GM19099 (cell line): ENCODE measurements around the gene CPNE2.

ENCODE experiments used
- POLR2A ChIP-seq: IDR thresholded peaks from 3 replicates; pipeline ENCODE4 v1.6.1; 2011; ENCODE audit warnings: low read depth; ENCODE audit not compliant: insufficient read length; ENCODE audit errors: extremely low read depth

CPNE2 gene

DNA sequence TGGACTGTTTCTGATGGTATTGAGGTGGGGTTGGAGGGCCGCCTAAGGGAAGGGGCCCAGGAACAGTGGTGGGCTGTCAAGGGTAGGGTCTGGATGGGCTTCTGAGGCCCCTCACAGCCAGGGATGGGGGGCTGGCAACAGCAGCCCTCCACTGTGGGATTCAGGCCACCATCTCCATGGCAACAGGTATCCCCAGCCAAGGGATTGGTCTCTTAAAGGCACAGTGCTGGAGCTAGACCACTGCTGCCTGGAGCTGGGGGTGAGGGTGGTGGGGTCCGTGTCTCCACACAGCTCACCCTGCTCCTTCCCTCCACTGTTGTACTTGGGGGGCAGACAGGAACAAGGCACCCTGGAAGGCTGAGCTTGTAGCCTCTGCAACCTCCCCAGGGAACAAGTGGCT is 51.6 kb downstream of the CPNE2 start:
- no peak for TF ChIP-seq POLR2A

DNA sequence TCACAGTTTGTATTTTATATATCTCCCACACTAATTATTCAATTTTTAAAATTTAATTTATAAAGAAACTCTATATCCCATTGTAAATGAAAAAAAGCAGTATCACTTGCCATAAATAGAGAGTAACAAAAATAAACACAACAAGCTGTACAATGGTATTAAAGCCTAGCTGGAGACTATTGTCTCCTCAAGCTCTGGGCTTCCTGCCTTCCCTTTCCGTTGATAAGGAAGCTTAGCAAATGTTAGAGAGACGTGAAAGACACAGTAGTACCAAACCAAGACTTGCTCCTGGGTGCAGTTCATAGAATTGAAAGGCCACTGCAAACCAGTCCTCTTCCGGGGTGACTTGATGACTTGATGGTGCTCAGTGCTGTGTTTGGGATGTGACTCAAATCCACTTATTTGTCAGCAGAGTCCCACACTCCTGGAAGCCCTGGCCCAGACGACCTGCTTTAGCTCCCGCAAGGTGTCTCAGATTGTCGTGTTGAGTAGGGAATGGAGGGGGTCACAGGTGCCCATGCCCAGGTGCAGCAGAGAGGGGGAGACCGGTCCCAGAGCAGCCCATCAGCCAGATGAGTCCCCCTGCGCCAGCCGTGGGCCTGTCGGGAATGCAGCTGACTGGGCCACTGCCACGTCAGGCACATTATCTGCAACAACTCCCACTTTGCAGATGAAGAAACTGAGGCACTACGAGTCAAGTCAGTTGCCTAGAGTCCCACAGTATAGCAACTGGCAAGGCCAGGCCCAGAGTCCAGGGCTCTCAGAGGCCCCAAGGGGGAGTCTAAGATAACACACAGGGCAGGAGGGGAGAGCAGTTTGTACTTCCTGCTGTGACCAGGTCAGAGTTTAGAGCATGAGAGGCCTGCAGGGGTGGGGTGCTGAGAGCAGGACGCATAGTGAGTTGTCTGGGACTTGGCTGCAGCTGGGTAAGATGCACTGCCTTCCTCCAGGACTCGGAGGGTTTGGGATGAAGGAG is 53.0 kb downstream of the CPNE2 start:
- no peak for TF ChIP-seq POLR2A

DNA sequence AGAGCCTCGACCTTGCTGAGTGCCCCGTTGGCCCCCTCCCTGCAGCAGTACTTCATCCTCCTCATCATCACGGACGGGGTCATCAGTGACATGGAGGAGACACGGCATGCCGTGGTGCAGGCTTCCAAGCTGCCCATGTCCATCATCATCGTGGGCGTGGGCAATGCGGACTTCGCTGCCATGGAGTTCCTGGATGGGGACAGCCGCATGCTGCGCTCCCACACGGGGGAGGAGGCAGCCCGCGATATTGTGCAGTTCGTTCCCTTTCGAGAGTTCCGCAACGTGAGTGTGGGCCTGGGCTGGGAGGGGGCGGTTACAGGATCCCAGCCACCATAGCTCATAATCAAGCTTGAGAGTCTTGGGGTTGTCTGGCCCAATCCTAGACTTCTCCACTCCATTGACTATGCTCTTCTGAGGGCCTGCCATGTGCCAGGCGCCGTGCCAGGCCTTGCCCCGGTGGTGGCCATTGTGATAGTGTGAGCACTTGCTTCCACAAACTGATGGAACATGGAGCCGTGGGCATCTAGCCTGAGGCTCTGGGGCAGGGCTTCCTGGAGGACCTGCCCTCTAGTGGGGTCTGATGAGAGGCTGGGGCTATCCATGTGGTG is 53.8 kb downstream of the CPNE2 start:
- no peak for TF ChIP-seq POLR2A

DNA sequence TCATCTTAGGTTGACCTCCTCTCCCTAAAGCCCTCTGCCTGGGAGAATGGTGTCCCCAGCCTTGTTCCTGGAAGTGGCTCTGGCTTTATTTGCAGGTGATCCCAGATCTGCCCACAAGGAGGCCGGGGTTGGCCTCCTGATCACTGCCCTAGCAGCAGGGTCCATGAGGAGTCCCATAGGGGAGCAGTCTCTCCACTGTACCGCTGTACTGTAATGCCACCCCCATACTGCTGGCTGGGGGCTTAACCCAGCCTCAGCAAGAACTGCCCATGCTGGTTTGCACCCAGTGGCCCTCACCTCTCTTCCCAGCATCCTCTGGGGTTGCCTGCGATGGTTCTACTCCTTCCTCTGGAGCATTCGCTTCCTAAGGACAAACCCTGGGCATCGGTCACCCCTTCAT is 54.4 kb downstream of the CPNE2 start:
- TF ChIP-seq POLR2A = no peak

DNA sequence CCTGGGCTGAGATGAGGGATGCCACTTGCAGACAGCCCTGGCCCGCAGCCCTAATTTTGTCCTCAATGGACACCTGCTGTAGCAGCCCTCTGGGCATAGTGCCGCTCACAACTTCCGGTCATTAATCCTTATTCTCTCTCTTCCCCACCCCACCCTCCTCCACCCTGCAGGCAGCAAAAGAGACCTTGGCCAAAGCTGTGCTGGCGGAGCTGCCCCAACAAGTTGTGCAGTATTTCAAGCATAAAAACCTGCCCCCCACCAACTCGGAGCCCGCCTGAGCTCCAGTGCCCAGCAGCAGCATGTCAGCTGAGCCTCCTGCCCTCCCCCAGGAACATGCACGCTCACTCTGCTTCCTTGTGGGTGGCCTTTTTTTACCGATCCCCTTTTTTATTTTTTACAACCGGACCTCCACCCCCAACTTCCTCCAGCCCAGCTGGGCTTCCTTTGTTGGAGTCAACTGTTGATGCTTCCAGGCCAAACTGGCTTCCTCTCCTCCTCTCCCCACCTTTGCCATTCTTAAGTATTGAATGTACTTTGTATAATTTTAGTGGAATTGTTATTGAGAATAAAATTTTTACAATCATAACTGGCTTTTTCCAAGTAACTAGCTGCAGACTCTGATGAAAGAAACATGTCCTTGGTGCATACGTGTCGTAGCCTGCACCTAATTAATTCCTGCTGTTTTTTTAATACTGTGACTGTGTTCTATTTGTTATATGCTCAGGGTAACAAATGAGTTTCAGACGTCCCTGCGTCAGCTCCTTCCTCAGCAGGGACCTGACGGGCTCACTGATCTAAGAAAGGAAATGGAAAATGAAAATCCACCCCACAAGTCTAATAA is 55.2 kb downstream of the CPNE2 start:
- TF ChIP-seq POLR2A = no peak

DNA sequence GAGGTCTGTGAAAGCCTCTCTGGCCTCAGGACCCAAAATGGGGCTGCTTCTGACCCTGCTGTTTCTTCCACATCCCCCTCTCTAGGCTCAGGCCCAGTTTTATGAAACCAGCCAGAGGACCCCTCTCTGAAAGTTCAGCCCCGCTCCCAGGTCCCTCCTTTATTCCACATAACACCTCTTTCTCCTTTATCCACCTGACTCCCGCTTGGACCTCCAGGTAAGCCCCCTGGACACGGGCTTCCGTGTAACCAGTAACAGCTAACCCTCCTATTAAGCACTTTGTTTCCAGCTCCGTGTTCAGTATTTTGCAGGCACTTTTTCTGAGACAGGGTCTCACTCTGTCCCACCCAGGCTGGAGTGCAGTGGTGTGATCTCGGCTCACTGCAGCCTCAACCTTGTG is 56.1 kb downstream of the CPNE2 start:
- no peak for TF ChIP-seq POLR2A

DNA sequence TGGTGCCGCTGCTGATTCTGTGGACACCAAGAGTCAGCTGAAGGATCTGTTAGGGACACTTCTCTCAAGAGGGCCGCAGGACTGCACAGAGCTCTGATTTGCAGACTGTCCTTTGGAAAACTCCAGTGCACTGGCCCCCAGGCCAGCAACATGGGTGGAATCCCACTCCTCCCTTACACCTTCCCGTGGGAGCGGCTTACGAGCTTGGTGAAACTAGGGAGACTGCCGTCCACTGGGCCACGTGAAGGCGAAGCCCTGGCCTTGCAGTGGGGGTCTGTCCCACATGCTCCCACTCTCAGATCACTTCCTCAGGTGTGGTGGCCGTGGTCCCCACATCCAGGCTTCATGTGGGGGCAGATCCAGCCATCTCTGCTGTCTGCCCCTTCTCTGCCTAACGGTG is 57.0 kb downstream of the CPNE2 start:
- TF ChIP-seq POLR2A = no peak

DNA sequence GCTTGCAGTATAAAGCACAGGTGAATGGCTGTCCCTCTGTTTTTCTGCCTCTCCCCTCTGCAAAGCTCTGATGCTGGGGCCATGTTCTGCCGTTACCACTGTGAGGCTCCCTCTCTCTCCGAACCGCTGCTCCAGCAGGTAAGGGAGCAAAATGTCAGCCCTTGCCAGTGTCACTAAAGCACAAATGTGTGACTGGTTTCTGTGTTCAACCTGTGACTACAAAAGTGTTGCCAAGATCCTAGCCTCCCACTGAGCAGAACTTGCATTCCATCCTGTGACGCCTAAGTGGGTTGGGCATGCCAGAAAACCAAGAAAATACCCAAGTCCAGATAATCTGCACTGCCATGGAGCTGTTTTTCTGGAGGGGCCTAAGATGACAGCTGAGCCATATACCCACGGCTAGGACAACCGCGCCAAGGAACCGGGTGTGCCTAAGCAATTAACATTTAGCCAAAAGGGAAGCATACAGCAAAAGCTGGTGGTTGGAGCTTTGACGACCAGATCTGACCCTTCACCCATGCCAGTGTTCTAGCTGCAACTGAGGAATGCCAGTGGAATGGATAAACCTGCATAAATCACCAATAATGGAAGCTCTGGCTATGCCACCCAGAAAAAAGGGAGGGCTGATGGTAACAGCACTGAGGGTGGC is 58.4 kb downstream of the CPNE2 start:
- TF ChIP-seq POLR2A = no peak

DNA sequence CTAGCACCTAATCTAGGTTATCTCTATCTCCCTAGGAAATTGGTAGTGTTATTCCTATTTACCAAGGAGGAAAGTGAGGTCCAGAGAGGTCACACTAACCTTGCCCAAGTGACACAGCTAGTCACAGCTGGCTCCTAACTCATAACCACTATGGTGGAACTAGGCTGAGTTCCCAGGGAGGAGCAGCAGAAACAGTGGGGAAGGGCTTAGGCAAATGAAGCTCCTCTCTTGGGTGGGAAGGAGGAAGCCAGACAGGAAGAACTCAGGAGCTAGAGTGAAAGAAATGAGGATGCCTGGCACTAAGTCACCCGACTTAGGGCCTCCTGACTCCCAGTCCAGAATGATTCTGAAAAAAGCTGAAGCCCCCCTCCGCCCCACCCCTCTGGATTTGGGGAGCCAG is 59.0 kb downstream of the CPNE2 start:
- TF ChIP-seq POLR2A = no peak

DNA sequence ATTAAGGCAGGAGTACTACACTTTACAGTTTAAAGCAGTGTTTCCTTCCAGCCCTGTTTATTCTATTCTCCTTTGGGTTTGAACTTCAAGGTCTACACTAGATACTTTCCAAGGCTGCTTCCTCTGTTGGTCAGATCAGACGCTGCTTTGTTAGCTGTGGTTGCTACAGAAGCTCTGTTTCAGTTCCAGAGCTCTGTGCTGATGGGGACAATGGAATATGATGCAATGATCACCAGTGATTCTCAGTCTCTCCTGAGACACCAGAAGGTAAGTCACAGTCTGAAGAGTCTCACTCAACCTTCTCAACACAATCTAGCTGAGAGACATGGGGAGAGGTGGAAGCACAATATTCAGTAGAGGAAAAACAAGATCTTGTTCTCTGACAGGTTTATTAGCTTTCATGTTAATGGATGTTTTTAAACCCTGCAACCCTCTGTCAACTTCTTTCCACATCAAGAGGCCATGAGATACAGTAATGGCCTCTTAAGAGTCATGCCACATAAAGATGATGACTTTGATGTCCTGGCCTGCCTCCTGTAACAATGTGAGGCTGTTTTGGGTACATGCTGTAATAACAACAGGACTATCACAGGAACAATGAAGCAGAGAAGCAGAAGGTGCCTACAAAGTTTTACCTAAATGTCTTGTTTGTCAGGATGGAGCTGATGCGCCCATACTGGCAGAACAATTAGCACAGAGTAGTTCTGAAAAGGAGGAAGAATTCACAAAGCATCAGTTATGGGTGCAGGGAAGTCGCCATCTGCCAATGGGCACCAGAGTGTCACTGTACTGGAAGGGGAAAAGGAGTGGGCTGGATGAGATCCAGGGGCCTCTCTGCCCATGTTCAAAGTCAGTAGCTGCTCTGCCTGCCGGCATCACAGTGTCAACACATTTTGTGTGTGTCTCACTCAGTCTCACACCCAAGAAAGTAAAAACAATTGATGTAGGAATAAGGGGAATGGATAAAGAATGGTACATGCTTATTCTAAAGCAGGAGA is 60.0 kb downstream of the CPNE2 start:
- TF ChIP-seq POLR2A = no peak

DNA sequence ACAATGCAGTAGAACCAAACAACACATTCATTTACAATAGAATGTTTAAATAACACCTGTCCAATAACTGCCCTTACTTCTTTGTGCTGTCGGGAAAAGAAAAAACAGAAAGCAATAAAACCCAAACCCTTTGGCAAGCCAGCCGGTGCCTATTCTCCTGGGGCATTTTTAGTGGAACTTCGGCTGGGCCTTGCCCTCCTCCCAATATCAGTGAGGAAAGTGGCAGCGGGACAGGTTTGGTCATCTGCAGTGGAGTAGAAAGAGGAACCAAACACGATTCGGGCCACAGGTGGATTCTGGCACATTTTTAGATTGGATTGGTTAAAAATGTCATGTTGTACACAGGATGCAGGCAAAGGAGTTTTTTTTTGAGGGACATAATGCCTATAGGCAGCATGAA is 61.5 kb downstream of the CPNE2 start:
- no peak for TF ChIP-seq POLR2A

DNA sequence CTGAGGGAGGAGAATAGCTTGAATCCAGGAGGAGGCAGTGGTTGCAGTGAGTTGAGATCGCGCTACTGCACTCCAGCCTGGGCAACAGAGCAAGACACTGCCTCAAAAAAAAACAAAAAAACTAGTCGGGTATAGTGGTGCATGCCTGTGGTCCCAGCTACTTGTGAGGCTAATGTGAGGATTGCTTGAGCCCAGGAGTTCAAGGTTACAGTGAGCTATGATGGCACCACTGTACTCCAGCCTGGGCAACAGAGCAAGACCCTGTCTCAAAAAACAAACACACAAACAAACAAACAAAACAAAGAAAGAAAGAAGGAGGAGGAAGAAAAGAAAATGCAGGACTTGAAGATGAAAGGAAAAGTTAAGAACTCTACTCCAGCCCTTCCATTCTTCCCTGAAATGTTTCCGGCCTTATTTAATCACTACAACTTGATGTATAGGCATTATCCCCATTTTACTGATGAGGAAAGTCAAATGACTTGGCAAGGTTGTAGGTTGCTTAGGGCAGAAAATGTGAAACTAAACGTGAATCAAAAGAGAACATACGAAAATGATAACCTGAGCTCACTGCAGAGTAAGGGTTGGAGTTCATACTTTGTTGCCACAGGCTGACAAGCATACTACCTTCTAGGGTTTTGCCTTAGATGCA is 63.4 kb downstream of the CPNE2 start:
- no peak for TF ChIP-seq POLR2A

DNA sequence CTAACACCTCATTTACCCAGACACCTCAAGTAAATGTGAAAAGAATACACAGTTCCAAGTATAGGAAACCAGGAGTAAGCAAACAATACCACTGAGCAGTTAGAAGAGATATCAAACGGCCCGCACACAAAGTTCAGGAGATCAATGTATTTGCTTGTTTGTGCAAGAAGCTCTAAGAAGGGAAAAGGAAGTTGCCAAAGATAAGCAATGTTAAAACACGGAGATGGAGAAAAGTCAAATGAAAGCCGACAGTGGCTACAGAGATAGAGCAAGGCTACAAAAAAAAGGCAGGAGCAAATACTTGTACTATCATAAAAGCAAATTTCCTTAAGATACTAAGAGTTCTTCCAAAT is 63.9 kb downstream of the CPNE2 start:
- TF ChIP-seq POLR2A = no peak
